HG03439 (cell line): ENCODE data around the gene EXOSC7.

Experiments used
- ATAC-seq: cut with Tn5 transposase; IDR thresholded peaks from one replicate; pipeline ENCODE4 v1.9.1; 2021; ENCODE audit warnings: mild to moderate bottlenecking, moderate library complexity; ENCODE audit not compliant: unreplicated experiment

EXOSC7 gene

GRCh38 chr3:44992555-44993470 is 16.8 kb downstream of the EXOSC7 start:
- no peak for ATAC-seq

DNA sequence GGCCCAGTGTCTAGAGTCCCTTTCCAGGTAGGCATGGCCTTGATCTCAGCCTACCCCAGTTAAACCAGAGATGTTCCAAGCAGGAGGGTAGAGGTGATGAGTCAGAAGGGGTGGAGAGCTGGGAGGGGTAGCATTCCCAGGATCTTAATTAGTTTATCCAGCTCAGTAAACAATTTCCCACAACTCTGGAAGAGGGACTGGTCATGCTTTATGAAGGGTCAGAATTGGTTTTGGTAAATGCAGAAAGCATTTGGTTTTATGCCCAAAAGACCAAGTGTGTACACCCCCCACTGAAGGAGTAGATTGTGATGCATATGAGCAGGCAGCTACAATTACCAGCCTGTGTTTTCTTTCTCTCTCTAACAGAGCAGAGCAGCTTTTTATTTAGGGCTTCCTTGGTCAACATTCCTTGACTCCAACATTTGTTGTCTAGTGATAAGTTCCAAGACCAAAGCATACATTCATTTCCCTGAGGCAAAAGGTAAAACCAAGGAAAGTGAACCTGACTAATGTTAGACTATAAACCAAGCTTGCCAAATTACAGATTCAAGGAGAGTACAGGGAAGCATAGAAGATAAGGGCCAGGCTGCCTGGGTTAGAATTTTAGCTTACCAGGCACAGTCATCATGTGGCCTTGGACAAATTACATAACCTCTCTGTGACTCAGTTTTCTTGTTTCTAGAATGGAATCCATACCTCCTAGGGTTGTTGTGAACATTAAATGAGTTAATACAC is 17.6 kb downstream of the EXOSC7 start:
- ATAC-seq, result no peak

- ATAC-seq, result no peak
These were observed 19.2 kb downstream of the EXOSC7 start for GRCh38 chr3:44995142-44995770.

GRCh38 chr3:44996556-44996969 is 20.5 kb downstream of the EXOSC7 start:
- no peak for ATAC-seq

- ATAC-seq, result no peak
These were observed 23.7 kb downstream of the EXOSC7 start for GRCh38 chr3:44999782-45000181.

- no peak for ATAC-seq
These were observed 24.8 kb downstream of the EXOSC7 start for GRCh38 chr3:45000823-45001222.

- no peak for ATAC-seq
These were observed 25.7 kb downstream of the EXOSC7 start for GRCh38 chr3:45001738-45002137.

DNA sequence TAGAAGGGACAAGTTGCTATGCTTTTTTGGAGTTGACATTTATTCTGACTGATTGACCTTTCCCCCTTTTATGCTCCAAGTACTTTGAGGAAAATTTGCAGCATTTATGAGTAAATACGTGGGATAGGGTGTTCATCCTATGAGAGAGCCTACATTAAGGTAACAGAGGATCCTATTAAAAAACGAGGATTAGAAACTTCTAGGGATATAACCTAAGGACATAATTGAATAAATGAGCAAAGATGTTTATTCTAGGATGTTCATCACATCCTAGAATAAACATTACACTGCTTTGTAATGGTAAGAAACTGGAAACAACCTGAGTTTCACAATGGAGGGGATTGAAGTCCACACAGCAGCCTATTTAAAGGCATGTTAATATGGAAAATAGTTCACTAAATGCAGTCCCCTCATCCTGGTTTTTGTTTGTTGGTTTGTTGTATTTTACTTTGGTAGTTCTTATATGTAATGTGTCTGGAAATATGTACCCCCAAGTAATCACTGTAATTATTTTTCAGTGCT is 26.2 kb downstream of the EXOSC7 start:
- ATAC-seq, result no peak

GRCh38 chr3:45002720-45003119 is 26.7 kb downstream of the EXOSC7 start:
- no peak for ATAC-seq

- ATAC-seq, result no peak
These were observed 27.4 kb downstream of the EXOSC7 start for GRCh38 chr3:45003406-45003805.

- no peak for ATAC-seq
These were observed 27.8 kb downstream of the EXOSC7 start for GRCh38 chr3:45003859-45004258.

DNA sequence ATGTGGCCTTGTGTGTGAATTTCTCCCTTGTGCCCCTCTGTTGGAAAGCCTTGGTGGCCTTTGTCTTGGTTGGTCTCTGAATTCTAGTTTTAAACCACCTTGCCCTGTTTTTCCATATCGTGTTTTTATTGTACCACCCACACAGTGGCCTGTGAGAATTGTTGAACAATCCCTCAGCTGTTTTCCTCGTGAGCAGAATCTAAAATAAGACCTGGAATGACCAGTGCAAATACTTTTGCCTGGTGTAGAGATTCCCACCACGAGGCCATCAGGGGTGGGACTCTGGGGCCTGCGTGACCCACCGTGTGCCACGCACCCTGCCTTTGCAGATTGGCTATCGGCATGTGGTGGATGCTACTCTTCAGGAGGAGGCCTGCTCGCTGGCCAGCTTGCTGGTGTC is 31.0 kb downstream of the EXOSC7 start:
- ATAC-seq, result no peak

GRCh38 chr3:45008117-45008516 is 32.1 kb downstream of the EXOSC7 start:
- no peak for ATAC-seq

GRCh38 chr3:45009868-45010267 is 33.8 kb downstream of the EXOSC7 start:
- no peak for ATAC-seq

- no peak for ATAC-seq
These were observed 34.8 kb downstream of the EXOSC7 start for GRCh38 chr3:45010811-45011333.

DNA sequence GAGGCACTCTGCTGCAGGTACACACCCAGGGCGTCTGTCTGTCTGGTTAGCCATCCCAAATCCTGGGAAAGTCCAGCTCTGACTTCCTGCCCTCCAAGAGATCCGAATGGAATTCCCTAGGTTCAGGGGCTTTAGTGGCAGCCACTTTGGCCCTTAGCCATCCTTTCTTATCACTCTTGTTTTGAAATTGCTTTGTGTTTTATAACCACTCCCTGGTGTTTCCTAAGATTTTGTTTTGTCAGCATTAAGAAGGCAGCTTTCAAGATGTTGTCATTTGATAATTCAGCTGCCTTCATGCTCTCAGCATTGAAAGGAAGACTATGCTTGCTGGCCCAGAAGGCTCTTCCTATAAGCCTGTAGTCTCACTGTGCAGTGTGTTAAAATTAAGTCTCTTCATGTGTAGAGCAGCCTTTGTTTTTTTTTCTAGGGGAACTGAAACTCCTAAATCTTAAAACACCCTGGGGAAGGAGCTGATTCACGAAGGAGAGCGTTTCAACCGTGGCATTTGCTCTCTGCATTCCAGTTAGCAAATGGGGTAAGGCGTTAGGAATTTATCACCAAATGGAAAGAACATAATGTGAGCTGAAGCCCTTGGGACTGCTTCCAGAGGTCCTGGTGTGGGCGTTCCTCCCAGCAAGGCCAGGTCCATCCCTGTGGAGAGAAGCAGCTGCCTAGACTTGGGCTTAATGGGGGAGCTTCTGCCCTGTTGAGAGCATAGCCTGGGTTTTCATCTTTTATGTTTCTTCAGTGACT is 35.9 kb downstream of the EXOSC7 start:
- ATAC-seq, result no peak

DNA sequence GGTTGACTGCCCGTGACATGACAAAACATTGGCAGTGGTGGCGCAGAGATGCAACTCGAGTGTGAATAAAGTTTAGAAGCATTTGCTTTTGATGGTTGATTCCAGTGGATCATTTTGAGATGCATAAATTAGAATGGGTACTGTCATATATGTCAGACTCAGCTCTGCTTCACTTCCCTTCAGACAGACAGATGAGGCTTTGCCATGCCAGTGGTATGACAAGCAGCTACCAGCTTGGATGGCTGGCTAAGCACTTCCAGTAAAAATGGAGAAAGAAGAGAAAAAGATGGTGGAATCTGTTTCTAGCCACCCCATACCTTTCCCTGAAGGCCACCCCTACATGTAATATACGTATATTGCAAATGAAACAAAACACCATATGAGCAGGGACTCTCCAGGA is 36.5 kb downstream of the EXOSC7 start:
- no peak for ATAC-seq

DNA sequence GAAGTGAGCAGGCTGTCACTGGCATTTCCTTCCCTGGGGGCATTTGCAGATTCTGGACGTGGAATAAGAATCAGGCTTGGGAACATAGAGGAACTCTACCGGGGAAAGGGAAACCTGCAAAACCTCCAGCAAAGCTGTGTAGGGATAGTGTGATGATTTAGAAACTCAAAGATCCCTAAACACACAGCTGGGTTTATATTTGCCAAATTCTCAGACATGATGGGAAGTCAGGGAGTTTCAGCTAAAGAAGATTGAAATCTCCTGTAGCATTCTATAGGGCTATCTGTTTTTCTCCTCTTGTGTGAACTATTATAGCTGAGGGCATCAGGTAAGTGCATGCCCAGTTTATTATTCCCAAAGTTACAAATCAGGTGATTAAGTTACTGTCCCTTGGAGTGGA is 40.9 kb downstream of the EXOSC7 start:
- ATAC-seq, result no peak

- no peak for ATAC-seq
These were observed 41.8 kb downstream of the EXOSC7 start for GRCh38 chr3:45017821-45018220.

GRCh38 chr3:45020534-45020933 is 44.5 kb downstream of the EXOSC7 start:
- ATAC-seq, result no peak
